Upper lobe of left lung (tissue), 6 donors: ENCODE measurements around the gene STYXL2. TPM values are rescaled to one million over a fixed set of nuclear protein-coding genes. Genes with fewer than 3 reads are reported as not detected.

Experiments used
- ATAC-seq, 2 donors: fragments of 200-7000 bp; cut with Tn5 transposase; one replicate each; pipeline ENCODE4 v1.9.1; 2022; ENCODE audit warnings: mild to moderate bottlenecking in 2 of 2, moderate library complexity in 2 of 2; ENCODE audit not compliant: low FRiP score in 2 of 2
- DNase-seq, 2 donors: peaks; one replicate each; pipeline ENCODE4 v3.0.0-alpha.2; 2019 to 2020
- H3K27ac ChIP-seq, 4 donors: fragments of 200-600 bp; sonication (generic); one replicate each; pipeline ENCODE4 v1.5.1; 2016 to 2019
- H3K27me3 ChIP-seq, 4 donors: fragments of 200-600 bp; sonication (generic); one replicate each; pipeline ENCODE4 v1.5.1; 2017 to 2019
- H3K36me3 ChIP-seq, 4 donors: fragments of 200-600 bp; sonication (generic); one replicate each; pipeline ENCODE4 v1.5.1; 2016 to 2019
- H3K4me1 ChIP-seq, 4 donors: fragments of 200-600 bp; sonication (generic); one replicate each; pipeline ENCODE4 v1.5.1; 2018 to 2019
- H3K4me3 ChIP-seq, 4 donors: fragments of 200-600 bp; sonication (generic); one replicate each; pipeline ENCODE4 v1.5.1; 2017 to 2019; ENCODE audit warnings: mild to moderate bottlenecking in 2 of 4, moderate library complexity in 1 of 4
- H3K9me3 ChIP-seq, 4 donors: fragments of 200-600 bp; sonication (generic); one replicate each; pipeline ENCODE4 v1.5.1; 2018 to 2019
- CTCF ChIP-seq, 6 experiments: fragments of 450-650 bp in 4 of 6; fragments of 200-600 bp in 2 of 6; sonication (generic) in 2 of 6; IDR thresholded peaks; one replicate each; pipeline ENCODE4 v1.5.1; 2016 to 2019; ENCODE audit warnings: antibody characterized with exemption in 6 of 6
- EP300 ChIP-seq, 4 donors: sonication (generic); formaldehyde crosslinking; IDR thresholded peaks; one replicate each; pipeline ENCODE4 v1.5.1; 2017; ENCODE audit warnings: antibody characterized with exemption in 4 of 4, control low read depth in 2 of 4
- POLR2A ChIP-seq, 4 donors: fragments of 450-650 bp; IDR thresholded peaks; one replicate each; pipeline ENCODE4 v1.5.1; 2016 to 2017; ENCODE audit warnings: antibody characterized with exemption in 4 of 4, mild to moderate bottlenecking in 2 of 4
- POLR2AphosphoS5 ChIP-seq, 2 donors: sonication (generic); formaldehyde crosslinking; IDR thresholded peaks; one replicate each; pipeline ENCODE4 v1.5.1; 2017; ENCODE audit warnings: antibody characterized with exemption in 2 of 2
- WGBS, 2 donors: methylation state at CpG; one replicate each; pipeline ENCODE4 v1.1.5; 2017 to 2018; 5-methylcytosine and 5-hydroxymethylcytosine counted together
- total RNA-seq, 6 donors: library from RNA; depleted of rRNA in 4 of 6; stranded (reverse); fragments of >200 nt in 4 of 6; gene quantifications; one replicate each; pipeline versions ENCODE4 v1.1.0 to v1.2.1, GENCODE V29; 2016 to 2021
- donor health status: DM: no; HTN: no; CAD: no; lungs with moderate emphysema.
- donor health status: DM: no; HTN: yes; CAD: no; lungs with severe emphysema.

The STYXL2 gene
- total RNA-seq, 6 donors from 2014 or later = 0.10 to 0.30 (median 0.23) TPM; not detected in 3

- H3K36me3 ChIP-seq = no peaks in the 10 kb centered on the region
- no peaks in the 10 kb centered on the region for H3K27me3 ChIP-seq
- peaks cover 3 to 9% (median 5%) of the 10 kb centered on the region in 4 donors for H3K4me1 ChIP-seq
- TF ChIP-seq EP300 (IDR thresholded peaks at IDR 0.05) = no peak
- TF ChIP-seq POLR2A (IDR thresholded peaks at IDR 0.05) = no peak
- no peak for TF ChIP-seq POLR2AphosphoS5 (IDR thresholded peaks at IDR 0.05)
- no peak for TF ChIP-seq CTCF (IDR thresholded peaks at IDR 0.05)
- no peak for DNase-seq
- no peak for ATAC-seq
- H3K4me3 ChIP-seq = no peak overlapping the region
- 49 to 55% methylated on average over 10 of the region's 10 CpGs for WGBS, 2 donors
- H3K27ac ChIP-seq = no peak overlapping the region
- no peaks in the 10 kb centered on the region for H3K9me3 ChIP-seq
Measured at GRCh38 chr1:167056529-167057231, 37.2 kb upstream of the STYXL2 start.

DNA sequence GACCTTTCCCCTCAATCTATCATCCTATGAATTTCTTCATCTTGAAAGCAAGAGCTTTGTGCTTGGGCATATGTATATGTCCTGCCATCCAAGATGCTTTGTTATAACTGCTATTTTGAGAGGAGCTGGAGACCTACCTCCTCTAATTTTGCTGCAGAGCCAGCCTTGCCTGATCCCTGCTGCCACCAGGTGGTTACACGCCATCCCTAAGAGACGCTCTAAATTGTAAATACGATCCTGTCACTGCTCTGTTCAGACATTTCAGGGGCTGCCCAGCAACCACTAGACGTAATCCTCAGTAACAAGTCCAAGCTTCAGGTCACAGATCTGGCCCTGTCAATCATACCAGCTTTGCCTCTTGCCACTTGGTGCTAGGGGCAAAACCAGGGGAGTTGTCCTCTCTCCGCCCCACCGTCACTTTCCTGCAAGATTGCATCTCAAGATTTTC lies 36.6 kb upstream of the STYXL2 start:
- Histone ChIP-seq H3K36me3 (no peaks in the 10 kb centered on the region), H3K4me1 (peaks cover 3 to 9% (median 5%) of the 10 kb centered on the region in 4 donors), H3K27me3 (no peaks in the 10 kb centered on the region), H3K9me3 (no peaks in the 10 kb centered on the region), H3K27ac (no peak overlapping the region), H3K4me3 (no peak overlapping the region)
- DNase-seq (no peak), ATAC-seq (no peak)
- TF ChIP-seq POLR2A (IDR thresholded peaks at IDR 0.05) (no peak), CTCF (IDR thresholded peaks at IDR 0.05) (peak in 3 of 6 experiments; percentile 26 to 41 (median 27))
- WGBS, 2 donors = 35 to 51% methylated on average over 6 of the region's 6 CpGs

- Histone ChIP-seq H3K36me3 (no peaks in the 10 kb centered on the region), H3K9me3 (no peaks in the 10 kb centered on the region), H3K27ac (no peak overlapping the region), H3K4me1 (peaks cover 3 to 9% (median 5%) of the 10 kb centered on the region in 4 donors), H3K4me3 (no peak overlapping the region), H3K27me3 (no peaks in the 10 kb centered on the region)
- WGBS, 2 donors = 13 to 15% methylated on average over 17 of the region's 17 CpGs
- no peak for TF ChIP-seq POLR2AphosphoS5 (IDR thresholded peaks at IDR 0.05)
- TF ChIP-seq EP300 (IDR thresholded peaks at IDR 0.05) = no peak
- TF ChIP-seq CTCF (IDR thresholded peaks at IDR 0.05) = peak; percentile 85 to 94 (median 92)
- no peak for TF ChIP-seq POLR2A (IDR thresholded peaks at IDR 0.05)
- DNase-seq (peak in 1 of 2 donors; percentile 58), ATAC-seq (peak; percentile 54 to 87)
Measured at GRCh38 chr1:167059045-167059808, 34.6 kb upstream of the STYXL2 start.

DNA sequence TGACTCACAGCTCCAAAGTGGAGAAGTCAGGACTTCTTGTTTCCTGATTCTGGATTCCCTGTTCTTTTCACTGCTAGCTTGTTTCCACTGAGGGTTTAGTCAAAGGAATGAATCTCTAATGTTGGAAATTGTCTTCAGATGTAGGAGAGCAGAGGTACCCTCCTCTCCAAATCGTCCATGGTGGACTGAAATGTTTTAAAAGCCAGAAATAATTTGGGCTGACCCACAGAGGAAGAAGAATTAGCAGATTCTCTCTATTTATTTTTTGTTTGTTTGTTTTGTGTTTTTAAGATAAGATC lies 34.1 kb upstream of the STYXL2 start:
- no peaks in the 10 kb centered on the region for H3K9me3 ChIP-seq
- H3K4me3 ChIP-seq = no peak overlapping the region
- H3K27me3 ChIP-seq = no peaks in the 10 kb centered on the region
- no peak overlapping the region for H3K27ac ChIP-seq
- H3K4me1 ChIP-seq = peaks cover 3 to 9% (median 5%) of the 10 kb centered on the region in 4 donors
- no peaks in the 10 kb centered on the region for H3K36me3 ChIP-seq
- no peak for ATAC-seq
- 35 to 37% methylated on average over 1 of the region's 1 CpG for WGBS, 2 donors
- no peak for DNase-seq
- TF ChIP-seq CTCF (IDR thresholded peaks at IDR 0.05) (no peak), EP300 (IDR thresholded peaks at IDR 0.05) (no peak), POLR2A (IDR thresholded peaks at IDR 0.05) (no peak), POLR2AphosphoS5 (IDR thresholded peaks at IDR 0.05) (no peak)
